Erythroblast (primary cell): ENCODE data around the gene WDR1.

Experiments used
- GATA1 ChIP-seq: IDR thresholded peaks from 2 replicates; pipeline ENCODE4 v1.6.1; 2011; ENCODE audit warnings: low read depth, mild to moderate bottlenecking, control low read depth, low read length, moderate library complexity
- POLR2A ChIP-seq: IDR thresholded peaks from 2 replicates; pipeline ENCODE4 v1.6.1; 2011; ENCODE audit warnings: mild to moderate bottlenecking, low read length

- TF ChIP-seq POLR2A = no peak
- no peak for TF ChIP-seq GATA1
These were observed 5.4 kb downstream of the WDR1 start for GRCh38 chr4:10111067-10111801.
